K562 (cell line): ENCODE measurements around the gene CCDC92. TPM values are rescaled to one million over a fixed set of nuclear protein-coding genes. Genes with fewer than 3 reads are reported as not detected.

Experiments
- ARID1B ChIP-seq: fragments of 450-650 bp; IDR thresholded peaks from 2 replicates; pipeline ENCODE4 v1.6.1; 2016; ENCODE audit warnings: antibody characterized with exemption, mild to moderate bottlenecking, inconsistent platforms
- CEBPB ChIP-seq: fragments of 450-650 bp; IDR thresholded peaks from 2 replicates; pipeline ENCODE4 v1.6.1; 2016; ENCODE audit warnings: missing genetic modification characterization, missing compliant biosample characterization
- CXXC5 ChIP-seq: fragments of 250-450 bp; sonication (Bioruptor Pico); IDR thresholded peaks from 2 replicates; pipeline ENCODE4 v1.8.0; 2022; ENCODE audit warnings: inconsistent platforms, mild to moderate bottlenecking, moderate library complexity
- E2F8 ChIP-seq: fragments of 450-650 bp; IDR thresholded peaks from 2 replicates; pipeline ENCODE4 v1.7.1; 2018; ENCODE audit warnings: mild to moderate bottlenecking, low read depth; ENCODE audit not compliant: partially characterized antibody
- EGR1 ChIP-seq: fragments of 450-650 bp; conservative IDR thresholded peaks from 2 replicates; pipeline ENCODE4 v1.6.1; 2017; ENCODE audit warnings: mild to moderate bottlenecking
- FIP1L1 ChIP-seq: fragments of 200-400 bp; formaldehyde crosslinking; IDR thresholded peaks from 2 replicates; pipeline ENCODE4 v1.6.1; 2018; ENCODE audit warnings: mild to moderate bottlenecking, low read depth, low read length; ENCODE audit not compliant: poor library complexity, severe bottlenecking
- GATAD2A ChIP-seq: fragments of 450-650 bp; IDR thresholded peaks from 2 replicates; pipeline ENCODE4 v1.6.1; 2017
- HDAC2 ChIP-seq: fragments of 450-650 bp; IDR thresholded peaks from 2 replicates; pipeline ENCODE4 v1.6.1; 2016; ENCODE audit warnings: mild to moderate bottlenecking
- HMG20A ChIP-seq: fragments of 450-650 bp; formaldehyde crosslinking; conservative IDR thresholded peaks from 2 replicates; pipeline ENCODE4 v1.4.0; 2020; ENCODE audit warnings: mild to moderate bottlenecking, mixed read lengths
- ID3 ChIP-seq, 2 experiments: fragments of 250-450 bp in 1 of 2; fragments of 450-650 bp in 1 of 2; sonication (Bioruptor Pico) in 1 of 2; IDR thresholded peaks; 2 replicates each; pipeline versions ENCODE4 v1.6.1 to v1.8.0; 2016 to 2021; ENCODE audit warnings: mild to moderate bottlenecking in 2 of 2, moderate library complexity in 2 of 2, missing compliant biosample characterization in 1 of 2, missing genetic modification characterization in 1 of 2
- IFI16 ChIP-seq: fragments of 250-450 bp; sonication (Bioruptor Pico); IDR thresholded peaks from 2 replicates; pipeline ENCODE4 v2.1.2; 2022; ENCODE audit warnings: mild to moderate bottlenecking, inconsistent platforms
- JUNB ChIP-seq: fragments of 450-650 bp; formaldehyde crosslinking; conservative IDR thresholded peaks from 2 replicates; pipeline ENCODE4 v1.4.0; 2020; ENCODE audit warnings: mild to moderate bottlenecking
- KAT2B ChIP-seq: IDR thresholded peaks from one replicate; pipeline ENCODE4 v1.6.1; 2012; ENCODE audit warnings: low read depth, mild to moderate bottlenecking, control low read depth, inconsistent platforms, low read length, moderate library complexity
- KLF10 ChIP-seq: fragments of 250-450 bp; sonication (Bioruptor Pico); IDR thresholded peaks from 2 replicates; pipeline ENCODE4 v1.6.1; 2021; ENCODE audit warnings: matching md5 sums
- MYC ChIP-seq, 2 experiments: fragments of 250-450 bp in 1 of 2; sonication (Bioruptor Pico) in 1 of 2; IDR thresholded peaks; 2 replicates each; pipeline versions ENCODE4 v1.5.1 to v1.6.1; 2012 to 2021; ENCODE audit warnings: low read depth in 2 of 2, borderline replicate concordance in 1 of 2, improper control_type of control experiment in 1 of 2, low read length in 1 of 2, mild to moderate bottlenecking in 1 of 2, moderate library complexity in 1 of 2
- POLR2B ChIP-seq: fragments of 450-650 bp; IDR thresholded peaks from 2 replicates; pipeline ENCODE4 v1.6.1; 2018; ENCODE audit warnings: low read depth; ENCODE audit not compliant: partially characterized antibody
- RAD21 ChIP-seq, 2 experiments: fragments of 250-450 bp in 1 of 2; fragments of 450-650 bp in 1 of 2; sonication (Bioruptor Pico) in 1 of 2; formaldehyde crosslinking in 1 of 2; IDR thresholded peaks in 1 of 2; conservative IDR thresholded peaks in 1 of 2; 2 replicates each; pipeline versions ENCODE4 v1.4.0 to v1.8.0; 2020 to 2022; ENCODE audit warnings: mild to moderate bottlenecking in 2 of 2, moderate library complexity in 1 of 2
- SLC30A9 ChIP-seq: fragments of 250-450 bp; sonication (Bioruptor Pico); IDR thresholded peaks from 2 replicates; pipeline ENCODE4 v1.8.0; 2022; ENCODE audit warnings: mild to moderate bottlenecking, moderate library complexity
- SRSF3 ChIP-seq: fragments of 200-400 bp; formaldehyde crosslinking; IDR thresholded peaks from 2 replicates; pipeline ENCODE4 v1.6.1; 2016; ENCODE audit warnings: mild to moderate bottlenecking, low read length, moderate library complexity; ENCODE audit not compliant: insufficient read depth
- TRIM28 ChIP-seq: fragments of 450-650 bp; IDR thresholded peaks from 2 replicates; pipeline ENCODE4 v1.6.1; 2017
- ZNF24 ChIP-seq: fragments of 450-650 bp; IDR thresholded peaks from 2 replicates; pipeline ENCODE4 v1.6.1; 2016
- ZNF449 ChIP-seq: fragments of 250-450 bp; sonication (Bioruptor Pico); IDR thresholded peaks from 2 replicates; pipeline ENCODE4 v1.8.0; 2022; ENCODE audit warnings: moderate library complexity, mild to moderate bottlenecking, inconsistent platforms
- ZNF644 ChIP-seq: fragments of 200-800 bp; sonication (Bioruptor generic); IDR thresholded peaks from 2 replicates; pipeline ENCODE4 v1.6.1; 2016; ENCODE audit warnings: low read depth, missing genetic modification characterization, missing compliant biosample characterization
- polyA plus RNA-seq, 8 experiments: library from polyadenylated mRNA; depleted of rRNA in 4 of 8; stranded (reverse) in 5 of 8; unstranded in 3 of 8; fragments of >200 nt; fragmentation: Nextera tagmentation in 2 of 8; fragmentation: Illumina TruSeq in 1 of 8; extraction: Ambion mirVana in 2 of 8; extraction: Trizol in 1 of 8; gene quantifications; 2 replicates each; pipeline versions ENCODE4 v1.2.1 to v1.2.3, GENCODE V29; 2011 to 2014; ENCODE audit warnings: inconsistent platforms in 1 of 8, missing spikeins in 1 of 8
- total RNA-seq, 7 experiments: library from RNA; depleted of rRNA in 6 of 7; stranded (reverse); fragments of >200 nt in 6 of 7; fragmentation: Illumina TruSeq in 2 of 7; extraction: Trizol in 2 of 7; gene quantifications; 2 replicates each; pipeline versions ENCODE4 v1.2.1 to v1.2.3, GENCODE V29; 2011 to 2021; ENCODE audit warnings: low replicate concordance in 1 of 7

The CCDC92 gene
- total and polyA plus RNA-seq, 9 of the 15 experiments (the other 6 are each of a cell fraction or from before 2014, with no cell fraction given): 0.27 to 5.9 (median 2.1) TPM

GRCh38 chr12:123973552-123974341 is 1.1 kb upstream of the CCDC92 start (continued):
- TF ChIP-seq ZNF24 (no peak), ZNF644 (tag) (no peak), CEBPB (tag) (no peak), FIP1L1 (no peak), RAD21 (CRISPR knock-in tag; conservative IDR thresholded peaks at IDR 0.05 in 1 of 2, IDR thresholded peaks at IDR 0.05 in 1 of 2) (peak in 1 of 2 experiments; percentile 18; a peak in 1 of 4 replicates), IFI16 (CRISPR knock-in tag) (no peak), TRIM28 (no peak), HDAC2 (no peak), ZNF449 (no peak), E2F8 (no peak), HMG20A (CRISPR knock-in tag) (no peak), ID3 (CRISPR knock-in tag; IDR thresholded peaks at IDR 0.05) (no peak), ID3 (tag; IDR thresholded peaks at IDR 0.05) (no peak), SRSF3 (no peak), MYC (IDR thresholded peaks at IDR 0.05; ENCODE audit: low read depth, low read length) (no peak), MYC (CRISPR knock-in tag; IDR thresholded peaks at IDR 0.05; ENCODE audit: borderline replicate concordance, low read depth) (no peak), KAT2B (no peak), CXXC5 (CRISPR knock-in tag) (peak; percentile 38; the same call in 1 of the 2 replicates), POLR2B (no peak), SLC30A9 (CRISPR knock-in tag) (no peak), KLF10 (CRISPR knock-in tag) (no peak), EGR1 (peak; percentile 59), GATAD2A (no peak), JUNB (no peak), ARID1B (no peak)
